HEK293 (cell line): ENCODE data around the gene JAKMIP1.

Experiments
- CTCF ChIA-PET: fragments of 350-600 bp; formaldehyde crosslinking; extraction: SDS; loops from one replicate; lab custom pipeline; 2021; ENCODE audit warnings: antibody characterized with exemption; lab: Yijun Ruan, JAX
- POLR2A ChIA-PET: fragments of 300-600 bp; formaldehyde crosslinking; extraction: SDS; loops from one replicate; lab custom pipeline; 2020; ENCODE audit warnings: antibody characterized with exemption, inconsistent platforms; lab: Yijun Ruan, JAX
- H3K27ac ChIP-seq: fragments of 200-500 bp; sonication (Bioruptor generic); 2 replicates; pipeline ENCODE4 v1.5.1; 2014; ENCODE audit warnings: low read depth, low read length, control low read depth, inconsistent platforms; ENCODE audit errors: extremely low read depth
- H3K36me3 ChIP-seq, 2 experiments: fragments of 200-500 bp in 1 of 2; sonication (Bioruptor generic) in 1 of 2; 1 replicate in 1 of 2; 2 replicates in 1 of 2; pipeline ENCODE4 v1.5.1; 2014 to 2017; ENCODE audit warnings: inconsistent platforms in 2 of 2, low read length in 2 of 2; ENCODE audit not compliant: control insufficient read depth in 2 of 2, insufficient read depth in 1 of 2
- H3K4me1 ChIP-seq: fragments of 200-500 bp; sonication (Bioruptor generic); 2 replicates; pipeline ENCODE4 v1.5.1; 2014; ENCODE audit warnings: mild to moderate bottlenecking, low read length, inconsistent platforms; ENCODE audit not compliant: control insufficient read depth, insufficient read depth
- H3K4me3 ChIP-seq: 2 replicates; pipeline ENCODE4 v1.5.1; 2011; ENCODE audit warnings: low read depth, mild to moderate bottlenecking, control low read depth, low read length, moderate library complexity
- H3K9me3 ChIP-seq: fragments of 200-500 bp; sonication (Bioruptor generic); 2 replicates; pipeline ENCODE4 v1.5.1; 2014; ENCODE audit warnings: low read depth, low read length, inconsistent platforms; ENCODE audit not compliant: control insufficient read depth, insufficient read depth
- GLIS1 ChIP-seq: fragments of 450-650 bp; formaldehyde crosslinking; IDR thresholded peaks from 2 replicates; pipeline ENCODE4 v1.5.1; 2016; ENCODE audit warnings: missing biosample characterization, missing genetic modification characterization
- IKZF3 ChIP-seq: fragments of 450-650 bp; IDR thresholded peaks from 2 replicates; pipeline ENCODE4 v1.5.0; 2018; ENCODE audit warnings: missing biosample characterization, mild to moderate bottlenecking, missing genetic modification characterization, moderate library complexity
- KLF7 ChIP-seq: fragments of 450-650 bp; formaldehyde crosslinking; IDR thresholded peaks from 2 replicates; pipeline ENCODE4 v1.5.1; 2016; ENCODE audit warnings: missing biosample characterization, missing genetic modification characterization, borderline replicate concordance
- PRDM4 ChIP-seq: fragments of 450-650 bp; formaldehyde crosslinking; IDR thresholded peaks from 2 replicates; pipeline ENCODE4 v1.5.1; 2017; ENCODE audit warnings: missing biosample characterization, missing genetic modification characterization
- SCRT1 ChIP-seq: fragments of 450-650 bp; formaldehyde crosslinking; IDR thresholded peaks from 2 replicates; pipeline ENCODE4 v1.5.1; 2016; ENCODE audit warnings: missing biosample characterization, missing genetic modification characterization, borderline replicate concordance
- ZBTB11 ChIP-seq: fragments of 450-650 bp; formaldehyde crosslinking; conservative IDR thresholded peaks from 2 replicates; pipeline ENCODE4 v1.5.1; 2016; ENCODE audit warnings: low read depth, missing biosample characterization, missing genetic modification characterization
- ZNF121 ChIP-seq: fragments of 450-650 bp; formaldehyde crosslinking; IDR thresholded peaks from 2 replicates; pipeline ENCODE4 v1.5.1; 2016; ENCODE audit warnings: missing biosample characterization, missing genetic modification characterization
- ZNF148 ChIP-seq: fragments of 450-650 bp; formaldehyde crosslinking; IDR thresholded peaks from 2 replicates; pipeline ENCODE4 v1.5.0; 2017; ENCODE audit warnings: missing biosample characterization, missing genetic modification characterization, borderline replicate concordance
- ZNF184 ChIP-seq: fragments of 450-650 bp; IDR thresholded peaks from 2 replicates; pipeline ENCODE4 v1.5.1; 2018; ENCODE audit warnings: missing biosample characterization, mild to moderate bottlenecking, missing genetic modification characterization
- ZNF211 ChIP-seq: fragments of 450-650 bp; formaldehyde crosslinking; IDR thresholded peaks from 2 replicates; pipeline ENCODE4 v1.5.1; 2016; ENCODE audit warnings: low read depth, missing biosample characterization, missing genetic modification characterization
- ZNF23 ChIP-seq: fragments of 450-650 bp; formaldehyde crosslinking; IDR thresholded peaks from 2 replicates; pipeline ENCODE4 v1.5.1; 2016; ENCODE audit warnings: missing biosample characterization, missing genetic modification characterization, borderline replicate concordance
- ZNF239 ChIP-seq: fragments of 450-650 bp; formaldehyde crosslinking; IDR thresholded peaks from 2 replicates; pipeline ENCODE4 v1.5.1; 2016; ENCODE audit warnings: missing biosample characterization, missing genetic modification characterization
- ZNF248 ChIP-seq: fragments of 450-650 bp; formaldehyde crosslinking; IDR thresholded peaks from 2 replicates; pipeline ENCODE4 v1.5.1; 2017; ENCODE audit warnings: missing biosample characterization, missing genetic modification characterization
- ZNF324 ChIP-seq: fragments of 450-650 bp; formaldehyde crosslinking; IDR thresholded peaks from 2 replicates; pipeline ENCODE4 v1.5.1; 2016; ENCODE audit warnings: missing biosample characterization, missing genetic modification characterization
- ZNF354C ChIP-seq: fragments of 450-650 bp; formaldehyde crosslinking; IDR thresholded peaks from 2 replicates; pipeline ENCODE4 v1.5.1; 2016; ENCODE audit warnings: missing biosample characterization, missing genetic modification characterization, low read depth, borderline replicate concordance
- ZNF48 ChIP-seq: fragments of 450-650 bp; formaldehyde crosslinking; IDR thresholded peaks from 2 replicates; pipeline ENCODE4 v1.5.1; 2016; ENCODE audit warnings: missing biosample characterization, missing genetic modification characterization
- ZNF514 ChIP-seq: fragments of 450-650 bp; formaldehyde crosslinking; IDR thresholded peaks from 2 replicates; pipeline ENCODE4 v1.5.1; 2016; ENCODE audit warnings: missing biosample characterization, missing genetic modification characterization
- ZNF529 ChIP-seq: fragments of 450-650 bp; formaldehyde crosslinking; IDR thresholded peaks from 2 replicates; pipeline ENCODE4 v1.5.1; 2017; ENCODE audit warnings: missing genetic modification characterization, missing biosample characterization; ENCODE audit not compliant: insufficient replicate concordance
- ZNF530 ChIP-seq: fragments of 450-650 bp; formaldehyde crosslinking; IDR thresholded peaks from 2 replicates; pipeline ENCODE4 v1.5.1; 2016; ENCODE audit warnings: low read depth, missing biosample characterization, missing genetic modification characterization
- ZNF548 ChIP-seq: fragments of 450-650 bp; formaldehyde crosslinking; IDR thresholded peaks from 2 replicates; pipeline ENCODE4 v1.5.1; 2016; ENCODE audit warnings: missing biosample characterization, missing genetic modification characterization
- ZNF701 ChIP-seq: fragments of 450-650 bp; formaldehyde crosslinking; IDR thresholded peaks from 2 replicates; pipeline ENCODE4 v1.5.1; 2016; ENCODE audit warnings: missing biosample characterization, missing genetic modification characterization
- ZNF747 ChIP-seq: fragments of 450-650 bp; formaldehyde crosslinking; IDR thresholded peaks from 2 replicates; pipeline ENCODE4 v1.5.1; 2016; ENCODE audit warnings: missing biosample characterization, missing genetic modification characterization
- ZSCAN5A ChIP-seq: fragments of 450-650 bp; formaldehyde crosslinking; IDR thresholded peaks from 2 replicates; pipeline ENCODE4 v1.5.1; 2016; ENCODE audit warnings: missing biosample characterization, missing genetic modification characterization

Gene JAKMIP1

GRCh38 chr4:6023731-6024130 lies 176.6 kb downstream of the JAKMIP1 start (continued):
- no peak for TF ChIP-seq ZSCAN5A (tag by site-specific recombination)
- TF ChIP-seq ZNF514 = no peak
- no peak for TF ChIP-seq ZNF747 (tag by site-specific recombination)
- TF ChIP-seq KLF7 (tag by site-specific recombination) = no peak

- H3K9me3 ChIP-seq = no peaks in the 10 kb centered on the region
- no peak overlapping the region for H3K27ac ChIP-seq
- ChIA-PET POLR2A (no interaction called here), CTCF (interaction anchor here (4.8 kb wide), 1 partner anchor 24 kb away, joined by 42 read pairs; no protein-coding TSS in a partner anchor)
- no peaks in the 10 kb centered on the region for H3K36me3 ChIP-seq
- H3K4me1 ChIP-seq = no peaks in the 10 kb centered on the region
- H3K4me3 ChIP-seq = no peak overlapping the region
- TF ChIP-seq ZNF184 (tag by site-specific recombination) (no peak), ZNF530 (tag by site-specific recombination) (no peak), GLIS1 (tag by site-specific recombination) (no peak), ZNF48 (tag by site-specific recombination) (no peak), ZNF239 (tag by site-specific recombination) (no peak), ZBTB11 (tag by site-specific recombination) (no peak), IKZF3 (tag by site-specific recombination) (no peak), SCRT1 (tag by site-specific recombination) (no peak), KLF7 (tag by site-specific recombination) (no peak), ZNF23 (no peak), ZNF354C (no peak), ZNF324 (tag by site-specific recombination) (no peak), ZNF548 (tag by site-specific recombination) (no peak), ZNF121 (tag by site-specific recombination) (no peak), ZNF701 (tag by site-specific recombination) (no peak), ZNF148 (tag by site-specific recombination) (no peak), ZNF248 (no peak), PRDM4 (tag by site-specific recombination) (no peak), ZNF211 (tag by site-specific recombination) (no peak), ZNF529 (tag by site-specific recombination) (no peak)
These were observed 177.6 kb downstream of the JAKMIP1 start for GRCh38 chr4:6022607-6023288.
